ENCODE results near the gene TRIM47.

DNA sequence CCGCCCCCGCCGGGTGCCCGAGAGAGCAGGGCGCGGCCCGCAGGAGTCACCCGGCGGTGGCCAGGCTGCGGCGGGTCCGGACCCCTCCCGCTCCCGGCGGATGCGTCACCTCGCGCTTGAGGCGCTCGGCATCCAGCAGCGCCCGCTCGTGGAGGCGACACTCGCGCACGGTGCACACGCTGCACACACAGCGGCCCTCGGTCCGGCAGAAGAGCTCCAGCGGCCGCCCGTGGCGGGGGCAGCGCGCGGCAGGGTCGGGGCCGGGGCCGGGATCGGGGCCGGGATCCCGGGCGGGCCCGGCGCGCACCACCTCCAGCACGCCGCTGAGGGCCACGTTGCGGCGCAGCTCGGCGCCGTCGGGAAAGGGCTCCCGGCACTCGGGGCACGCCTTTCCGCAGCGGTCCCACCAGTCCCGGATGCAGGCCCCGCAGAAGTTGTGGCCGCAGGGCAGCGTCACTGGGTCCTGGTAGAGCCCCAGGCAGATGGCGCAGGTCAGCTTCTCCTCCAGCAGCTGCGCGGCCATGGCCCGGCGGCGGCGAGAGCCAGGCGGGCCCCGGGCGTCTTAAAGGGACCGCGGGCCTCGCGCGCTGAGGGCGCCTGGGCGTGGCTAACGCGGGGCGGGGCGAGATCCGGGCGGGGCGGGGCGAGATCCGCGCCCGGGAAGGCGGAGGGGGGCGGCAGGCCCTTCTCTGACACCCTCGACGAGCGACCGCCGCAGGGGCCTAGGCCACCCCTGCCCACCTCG, 18.2 kb upstream of the TRIM47 start, which contains the start of gene TRIM65:
- TF ChIP-seq, protein P1, sequence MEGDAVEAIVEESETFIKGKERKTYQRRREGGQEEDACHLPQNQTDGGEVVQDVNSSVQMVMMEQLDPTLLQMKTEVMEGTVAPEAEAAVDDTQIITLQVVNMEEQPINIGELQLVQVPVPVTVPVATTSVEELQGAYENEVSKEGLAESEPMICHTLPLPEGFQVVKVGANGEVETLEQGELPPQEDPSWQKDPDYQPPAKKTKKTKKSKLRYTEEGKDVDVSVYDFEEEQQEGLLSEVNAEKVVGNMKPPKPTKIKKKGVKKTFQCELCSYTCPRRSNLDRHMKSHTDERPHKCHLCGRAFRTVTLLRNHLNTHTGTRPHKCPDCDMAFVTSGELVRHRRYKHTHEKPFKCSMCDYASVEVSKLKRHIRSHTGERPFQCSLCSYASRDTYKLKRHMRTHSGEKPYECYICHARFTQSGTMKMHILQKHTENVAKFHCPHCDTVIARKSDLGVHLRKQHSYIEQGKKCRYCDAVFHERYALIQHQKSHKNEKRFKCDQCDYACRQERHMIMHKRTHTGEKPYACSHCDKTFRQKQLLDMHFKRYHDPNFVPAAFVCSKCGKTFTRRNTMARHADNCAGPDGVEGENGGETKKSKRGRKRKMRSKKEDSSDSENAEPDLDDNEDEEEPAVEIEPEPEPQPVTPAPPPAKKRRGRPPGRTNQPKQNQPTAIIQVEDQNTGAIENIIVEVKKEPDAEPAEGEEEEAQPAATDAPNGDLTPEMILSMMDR (IDR thresholded peaks at IDR 0.05; ENCODE audit: low read depth, low read length) = no peak
- TF ChIP-seq POLR2A (IDR thresholded peaks at IDR 0.05; ENCODE audit: extremely low read depth, insufficient read length) = peak; percentile 84
- TF ChIP-seq, protein P2, sequence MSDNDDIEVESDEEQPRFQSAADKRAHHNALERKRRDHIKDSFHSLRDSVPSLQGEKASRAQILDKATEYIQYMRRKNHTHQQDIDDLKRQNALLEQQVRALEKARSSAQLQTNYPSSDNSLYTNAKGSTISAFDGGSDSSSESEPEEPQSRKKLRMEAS (IDR thresholded peaks at IDR 0.05; ENCODE audit: low read depth, low read length) = peak; percentile 47

All from NB4 (cell line).